Measurements from ENCODE around the gene TPSB2. TPM values are rescaled to one million over a fixed set of nuclear protein-coding genes. Genes with fewer than 3 reads are reported as not detected.

The TPSB2 gene
- total RNA-seq, 1 experiment from 2014 or later: 0.44 TPM

DNA sequence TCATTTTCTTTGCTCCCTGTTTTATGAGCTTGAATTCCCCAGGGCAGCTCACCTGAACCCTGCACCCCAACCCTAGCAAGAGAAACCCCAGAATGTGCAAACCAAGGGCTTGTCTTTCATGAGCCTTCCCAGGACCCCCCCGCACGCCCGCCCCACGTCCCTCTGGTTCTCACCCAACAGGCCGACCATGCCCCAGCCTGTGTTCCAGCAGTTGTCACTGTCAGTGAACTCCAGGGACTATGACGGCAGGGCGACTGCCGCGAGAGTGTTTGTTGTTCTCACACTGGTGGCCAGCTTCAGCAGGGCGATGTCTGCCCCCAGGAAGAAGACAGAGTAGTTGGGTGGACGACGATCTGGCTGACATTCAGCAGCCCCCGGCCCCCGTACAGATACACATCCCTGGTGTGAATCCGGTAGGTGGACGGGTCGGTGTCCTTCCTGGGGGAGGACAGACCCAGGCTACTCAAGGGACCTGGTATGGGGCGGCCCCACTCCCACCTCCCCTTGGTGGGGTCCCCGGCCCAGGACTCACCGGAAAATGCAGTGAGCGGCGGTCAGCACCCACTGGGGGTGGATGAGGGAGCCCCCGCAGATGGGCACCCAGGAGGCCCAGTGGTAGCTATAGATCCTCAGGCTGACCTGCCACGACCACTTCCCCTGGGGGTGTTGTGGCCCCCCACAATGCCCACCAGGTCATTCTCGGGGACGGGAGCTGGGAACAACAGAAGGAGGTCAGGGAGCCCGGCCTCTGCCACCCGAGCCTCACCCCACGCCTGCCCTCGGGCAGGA, 46.0 kb upstream of the TPSB2 start (continued):
- TF ChIP-seq, protein P1, sequence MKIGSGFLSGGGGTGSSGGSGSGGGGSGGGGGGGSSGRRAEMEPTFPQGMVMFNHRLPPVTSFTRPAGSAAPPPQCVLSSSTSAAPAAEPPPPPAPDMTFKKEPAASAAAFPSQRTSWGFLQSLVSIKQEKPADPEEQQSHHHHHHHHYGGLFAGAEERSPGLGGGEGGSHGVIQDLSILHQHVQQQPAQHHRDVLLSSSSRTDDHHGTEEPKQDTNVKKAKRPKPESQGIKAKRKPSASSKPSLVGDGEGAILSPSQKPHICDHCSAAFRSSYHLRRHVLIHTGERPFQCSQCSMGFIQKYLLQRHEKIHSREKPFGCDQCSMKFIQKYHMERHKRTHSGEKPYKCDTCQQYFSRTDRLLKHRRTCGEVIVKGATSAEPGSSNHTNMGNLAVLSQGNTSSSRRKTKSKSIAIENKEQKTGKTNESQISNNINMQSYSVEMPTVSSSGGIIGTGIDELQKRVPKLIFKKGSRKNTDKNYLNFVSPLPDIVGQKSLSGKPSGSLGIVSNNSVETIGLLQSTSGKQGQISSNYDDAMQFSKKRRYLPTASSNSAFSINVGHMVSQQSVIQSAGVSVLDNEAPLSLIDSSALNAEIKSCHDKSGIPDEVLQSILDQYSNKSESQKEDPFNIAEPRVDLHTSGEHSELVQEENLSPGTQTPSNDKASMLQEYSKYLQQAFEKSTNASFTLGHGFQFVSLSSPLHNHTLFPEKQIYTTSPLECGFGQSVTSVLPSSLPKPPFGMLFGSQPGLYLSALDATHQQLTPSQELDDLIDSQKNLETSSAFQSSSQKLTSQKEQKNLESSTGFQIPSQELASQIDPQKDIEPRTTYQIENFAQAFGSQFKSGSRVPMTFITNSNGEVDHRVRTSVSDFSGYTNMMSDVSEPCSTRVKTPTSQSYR (CRISPR knock-in tag; IDR thresholded peaks at IDR 0.05): no peak
- TF ChIP-seq MXD4 (CRISPR knock-in tag; IDR thresholded peaks at IDR 0.05; ENCODE audit: borderline replicate concordance) (no peak), NR3C1 (CRISPR knock-in tag; conservative IDR thresholded peaks at IDR 0.05; ENCODE audit: low read depth) (no peak), JUN (CRISPR knock-in tag; IDR thresholded peaks at IDR 0.05) (no peak)

DNA sequence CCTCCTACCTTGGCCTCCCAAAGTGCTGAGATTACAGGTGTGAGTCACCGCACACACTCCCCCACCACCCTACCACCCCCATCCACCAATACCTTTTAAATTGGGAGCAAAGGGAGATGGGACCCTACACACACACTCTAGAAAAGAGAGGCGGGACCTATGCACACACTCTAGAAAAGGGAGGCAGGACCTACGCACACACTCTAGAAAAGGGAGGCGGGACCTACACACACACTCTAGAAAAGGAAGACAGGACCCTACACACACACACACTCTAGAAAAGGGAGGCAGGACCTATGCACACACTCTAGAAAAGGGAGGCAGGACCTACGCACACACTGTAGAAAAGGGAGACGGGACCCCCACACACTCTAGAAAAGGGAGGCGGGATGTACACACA, 44.8 kb upstream of the TPSB2 start:
- no peak for TF ChIP-seq ZBTB21 (CRISPR knock-in tag; IDR thresholded peaks at IDR 0.05; ENCODE audit: borderline replicate concordance)
- no peak for TF ChIP-seq CBFB (CRISPR knock-in tag; IDR thresholded peaks at IDR 0.05; ENCODE audit: low read depth)
- TF ChIP-seq PRRX2 (CRISPR knock-in tag; IDR thresholded peaks at IDR 0.05): no peak
- TF ChIP-seq, protein P2, sequence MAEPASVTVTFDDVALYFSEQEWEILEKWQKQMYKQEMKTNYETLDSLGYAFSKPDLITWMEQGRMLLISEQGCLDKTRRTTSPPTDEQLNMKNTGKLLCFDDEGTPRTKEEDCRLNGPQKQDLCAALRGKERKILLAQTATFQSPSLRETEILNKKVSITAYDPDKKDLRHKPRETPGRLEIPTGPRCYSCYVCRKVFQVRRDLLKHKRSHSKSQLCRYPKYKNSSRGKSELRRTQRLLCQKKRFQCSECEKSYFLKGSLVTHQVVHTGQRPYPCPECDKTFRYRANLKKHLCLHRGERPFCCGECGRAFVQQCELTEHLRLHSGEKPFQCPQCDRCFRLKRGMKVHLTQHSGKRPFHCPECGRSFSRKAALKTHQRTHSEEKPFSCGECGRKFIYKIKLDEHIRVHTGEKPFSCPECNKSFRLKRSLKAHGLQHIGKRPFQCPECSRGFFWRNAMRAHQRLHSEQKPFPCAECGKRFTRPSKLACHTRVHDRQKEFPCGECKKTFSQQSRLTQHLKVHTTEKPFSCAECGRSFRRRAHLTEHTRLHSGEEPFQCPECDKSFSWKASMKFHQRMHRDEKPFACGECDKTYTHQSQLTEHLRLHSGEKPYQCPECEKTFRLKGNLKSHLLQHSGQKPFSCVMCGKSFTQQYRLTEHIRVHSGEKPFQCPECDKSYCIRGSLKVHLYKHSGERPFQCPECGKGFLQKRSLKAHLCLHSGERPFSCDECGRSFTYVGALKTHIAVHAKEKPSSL (CRISPR knock-in tag; conservative IDR thresholded peaks at IDR 0.05): no peak
- no peak for TF ChIP-seq TEAD1 (CRISPR knock-in tag; IDR thresholded peaks at IDR 0.05)
- TF ChIP-seq TP53 (CRISPR knock-in tag; IDR thresholded peaks at IDR 0.05): no peak
- no peak for TF ChIP-seq HMGA2 (CRISPR knock-in tag; IDR thresholded peaks at IDR 0.05)
- no peak for TF ChIP-seq NR3C1 (CRISPR knock-in tag; conservative IDR thresholded peaks at IDR 0.05; ENCODE audit: low read depth)
- no peak for TF ChIP-seq JAZF1 (CRISPR knock-in tag; IDR thresholded peaks at IDR 0.05)
- no peak for TF ChIP-seq MYBL2 (CRISPR knock-in tag; IDR thresholded peaks at IDR 0.05)
- TF ChIP-seq NR1H2 (CRISPR knock-in tag; IDR thresholded peaks at IDR 0.05): no peak
- TF ChIP-seq, protein P3, sequence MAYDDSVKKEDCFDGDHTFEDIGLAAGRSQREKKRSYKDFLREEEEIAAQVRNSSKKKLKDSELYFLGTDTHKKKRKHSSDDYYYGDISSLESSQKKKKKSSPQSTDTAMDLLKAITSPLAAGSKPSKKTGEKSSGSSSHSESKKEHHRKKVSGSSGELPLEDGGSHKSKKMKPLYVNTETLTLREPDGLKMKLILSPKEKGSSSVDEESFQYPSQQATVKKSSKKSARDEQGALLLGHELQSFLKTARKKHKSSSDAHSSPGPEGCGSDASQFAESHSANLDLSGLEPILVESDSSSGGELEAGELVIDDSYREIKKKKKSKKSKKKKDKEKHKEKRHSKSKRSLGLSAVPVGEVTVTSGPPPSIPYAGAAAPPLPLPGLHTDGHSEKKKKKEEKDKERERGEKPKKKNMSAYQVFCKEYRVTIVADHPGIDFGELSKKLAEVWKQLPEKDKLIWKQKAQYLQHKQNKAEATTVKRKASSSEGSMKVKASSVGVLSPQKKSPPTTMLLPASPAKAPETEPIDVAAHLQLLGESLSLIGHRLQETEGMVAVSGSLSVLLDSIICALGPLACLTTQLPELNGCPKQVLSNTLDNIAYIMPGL (CRISPR knock-in tag; IDR thresholded peaks at IDR 0.05): no peak
- no peak for TF ChIP-seq ZNF138 (CRISPR knock-in tag; conservative IDR thresholded peaks at IDR 0.05)
- TF ChIP-seq, protein P4, sequence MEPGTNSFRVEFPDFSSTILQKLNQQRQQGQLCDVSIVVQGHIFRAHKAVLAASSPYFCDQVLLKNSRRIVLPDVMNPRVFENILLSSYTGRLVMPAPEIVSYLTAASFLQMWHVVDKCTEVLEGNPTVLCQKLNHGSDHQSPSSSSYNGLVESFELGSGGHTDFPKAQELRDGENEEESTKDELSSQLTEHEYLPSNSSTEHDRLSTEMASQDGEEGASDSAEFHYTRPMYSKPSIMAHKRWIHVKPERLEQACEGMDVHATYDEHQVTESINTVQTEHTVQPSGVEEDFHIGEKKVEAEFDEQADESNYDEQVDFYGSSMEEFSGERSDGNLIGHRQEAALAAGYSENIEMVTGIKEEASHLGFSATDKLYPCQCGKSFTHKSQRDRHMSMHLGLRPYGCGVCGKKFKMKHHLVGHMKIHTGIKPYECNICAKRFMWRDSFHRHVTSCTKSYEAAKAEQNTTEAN (CRISPR knock-in tag; IDR thresholded peaks at IDR 0.05): no peak
- no peak for TF ChIP-seq ZNF219 (CRISPR knock-in tag; IDR thresholded peaks at IDR 0.05; ENCODE audit: borderline replicate concordance)
- no peak for TF ChIP-seq MAX (CRISPR knock-in tag; IDR thresholded peaks at IDR 0.05)
- no peak overlapping the region for H3K27ac Mint-ChIP-seq
- H3K27me3 Mint-ChIP-seq (ENCODE audit: low read depth): no peaks in the 10 kb centered on the region
- no peak for ATAC-seq
- CTCF ChIA-PET: no interaction called here
- no peaks in the 10 kb centered on the region for H3K36me3 Mint-ChIP-seq
- no peak for DNase-seq (ENCODE audit: low spot score)
- H3K4me1 Mint-ChIP-seq: peaks cover 2% of the 10 kb centered on the region
- H3K4me3 Mint-ChIP-seq: no peak overlapping the region
- POLR2A ChIA-PET: no interaction called here
- H3K9me3 Mint-ChIP-seq: no peaks in the 10 kb centered on the region
